ENCODE measurements around the gene FLVCR2.

- TF ChIP-seq POLR2A (IDR thresholded peaks at IDR 0.05) (no peak), CTCF (IDR thresholded peaks at IDR 0.05) (no peak)
Measured at GRCh38 chr14:75551021-75551420, 27.4 kb upstream of the FLVCR2 start.
